ENCODE measurements around the gene SSNA1.

- TF ChIP-seq, protein P1, sequence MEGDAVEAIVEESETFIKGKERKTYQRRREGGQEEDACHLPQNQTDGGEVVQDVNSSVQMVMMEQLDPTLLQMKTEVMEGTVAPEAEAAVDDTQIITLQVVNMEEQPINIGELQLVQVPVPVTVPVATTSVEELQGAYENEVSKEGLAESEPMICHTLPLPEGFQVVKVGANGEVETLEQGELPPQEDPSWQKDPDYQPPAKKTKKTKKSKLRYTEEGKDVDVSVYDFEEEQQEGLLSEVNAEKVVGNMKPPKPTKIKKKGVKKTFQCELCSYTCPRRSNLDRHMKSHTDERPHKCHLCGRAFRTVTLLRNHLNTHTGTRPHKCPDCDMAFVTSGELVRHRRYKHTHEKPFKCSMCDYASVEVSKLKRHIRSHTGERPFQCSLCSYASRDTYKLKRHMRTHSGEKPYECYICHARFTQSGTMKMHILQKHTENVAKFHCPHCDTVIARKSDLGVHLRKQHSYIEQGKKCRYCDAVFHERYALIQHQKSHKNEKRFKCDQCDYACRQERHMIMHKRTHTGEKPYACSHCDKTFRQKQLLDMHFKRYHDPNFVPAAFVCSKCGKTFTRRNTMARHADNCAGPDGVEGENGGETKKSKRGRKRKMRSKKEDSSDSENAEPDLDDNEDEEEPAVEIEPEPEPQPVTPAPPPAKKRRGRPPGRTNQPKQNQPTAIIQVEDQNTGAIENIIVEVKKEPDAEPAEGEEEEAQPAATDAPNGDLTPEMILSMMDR (IDR thresholded peaks at IDR 0.05): no peak
- no peak for TF ChIP-seq EZH2 (IDR thresholded peaks at IDR 0.05; ENCODE audit: borderline replicate concordance, insufficient read depth, low read depth, low read length, poor library complexity, severe bottlenecking)
Measured at GRCh38 chr9:137183980-137184595, 4.4 kb upstream of the SSNA1 start.
